Stimulated activated CD8-positive, alpha-beta memory T cell treated with anti-CD3 and anti-CD28 coated beads, Interleukin-15, amount 100 ng/mL, for 48 hours (primary cell): ENCODE results near the gene SHC3.

Experiments
- DNase-seq, 2 donors: peaks; one replicate each; pipeline ENCODE4 v3.0.0-alpha.2; 2020; ENCODE audit warnings: low read depth in 2 of 2

The SHC3 gene

DNA sequence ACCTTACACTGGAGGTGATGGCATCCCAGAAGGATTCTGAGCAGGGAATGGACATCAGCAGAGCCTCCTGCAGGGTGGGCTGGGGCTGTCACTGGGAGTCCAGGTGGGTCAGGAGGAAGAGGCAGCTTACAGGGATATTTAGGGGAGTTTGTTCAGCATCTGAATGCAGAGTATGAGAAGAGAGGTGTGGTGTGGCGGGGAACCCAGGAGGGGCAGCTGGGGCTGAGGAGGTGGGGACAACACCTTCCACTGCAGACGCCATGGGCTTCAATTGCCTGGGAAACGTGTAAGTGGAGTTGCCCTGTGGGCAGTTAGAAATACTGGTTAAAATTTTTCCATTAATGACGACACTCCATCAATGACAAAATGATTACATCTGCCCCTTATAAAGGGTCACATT lies 153.9 kb downstream of the SHC3 start:
- DNase-seq: no peak

DNA sequence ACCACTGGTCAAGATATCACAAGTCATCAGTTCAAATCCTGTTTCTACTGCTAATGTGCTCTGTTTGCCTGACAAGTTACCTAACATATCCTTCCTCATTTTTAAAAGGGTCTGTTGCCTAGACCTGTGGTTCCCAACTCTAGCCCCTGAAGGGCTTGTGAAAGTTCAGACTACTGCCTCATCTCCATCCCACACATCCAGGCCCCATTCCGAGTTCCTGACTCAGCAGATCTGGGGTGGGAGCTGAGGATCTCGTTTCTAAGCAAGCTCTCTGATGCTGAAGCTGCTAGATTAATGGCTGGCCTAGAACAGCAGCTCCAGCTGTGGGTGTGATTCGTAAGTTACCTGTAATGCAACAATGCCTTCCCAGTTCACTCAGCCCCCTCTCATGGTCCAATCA lies 154.9 kb downstream of the SHC3 start:
- DNase-seq: no peak

DNA sequence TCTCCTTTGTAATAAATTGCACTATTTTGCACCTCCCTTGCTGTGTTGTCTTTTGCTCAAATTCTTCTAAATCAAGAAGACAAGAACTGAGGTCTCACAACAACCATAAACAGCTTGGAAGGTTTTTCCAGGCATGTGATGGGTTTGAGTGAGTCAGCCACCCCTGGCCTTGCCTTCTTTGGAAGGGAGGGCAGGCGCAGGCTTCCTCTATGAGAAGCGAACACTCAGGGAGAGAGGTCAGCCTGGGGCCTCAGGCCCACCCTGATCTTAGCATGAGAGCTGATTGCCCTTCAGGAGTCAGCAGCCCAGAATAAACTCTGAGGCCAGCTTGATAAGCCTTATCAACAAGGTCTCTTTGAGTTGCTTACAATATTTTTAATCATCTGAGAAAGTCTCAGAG lies 155.7 kb downstream of the SHC3 start:
- no peak for DNase-seq

DNA sequence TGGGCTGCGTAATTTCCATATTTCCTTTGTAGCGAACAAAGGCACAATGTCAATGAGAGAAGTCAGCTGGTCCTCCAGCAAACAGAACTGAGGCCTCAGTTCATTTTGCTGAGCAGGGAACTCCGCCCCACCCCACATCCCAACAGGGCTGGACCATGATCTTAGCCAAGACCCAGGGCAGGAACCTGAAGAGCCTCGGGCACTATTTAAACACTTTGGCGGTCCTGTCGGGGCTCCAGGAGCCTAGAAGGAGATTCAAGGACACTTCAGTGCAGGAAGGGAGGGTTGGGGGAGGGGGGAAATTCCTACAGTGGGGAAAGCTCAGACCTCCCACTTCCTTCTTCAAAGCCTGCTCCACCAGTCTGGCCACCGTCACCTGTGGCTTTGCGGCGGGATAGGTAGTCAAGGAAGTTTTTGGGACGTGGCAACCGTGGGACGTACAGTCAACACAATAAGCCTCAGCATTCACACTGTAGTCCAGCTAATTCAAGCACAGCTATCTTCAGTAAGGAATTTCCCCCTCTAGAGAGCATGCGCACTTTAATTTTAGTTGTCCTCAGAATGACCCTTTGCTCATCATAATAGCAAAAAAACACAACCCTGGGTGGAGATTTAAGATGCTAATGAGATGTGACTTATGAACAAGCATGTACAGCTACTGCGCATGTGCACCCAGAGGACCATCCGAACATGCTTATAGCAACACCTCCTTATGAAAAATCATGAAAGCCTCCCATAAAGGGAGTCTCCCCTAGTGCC lies 156.4 kb downstream of the SHC3 start:
- DNase-seq: no peak

DNA sequence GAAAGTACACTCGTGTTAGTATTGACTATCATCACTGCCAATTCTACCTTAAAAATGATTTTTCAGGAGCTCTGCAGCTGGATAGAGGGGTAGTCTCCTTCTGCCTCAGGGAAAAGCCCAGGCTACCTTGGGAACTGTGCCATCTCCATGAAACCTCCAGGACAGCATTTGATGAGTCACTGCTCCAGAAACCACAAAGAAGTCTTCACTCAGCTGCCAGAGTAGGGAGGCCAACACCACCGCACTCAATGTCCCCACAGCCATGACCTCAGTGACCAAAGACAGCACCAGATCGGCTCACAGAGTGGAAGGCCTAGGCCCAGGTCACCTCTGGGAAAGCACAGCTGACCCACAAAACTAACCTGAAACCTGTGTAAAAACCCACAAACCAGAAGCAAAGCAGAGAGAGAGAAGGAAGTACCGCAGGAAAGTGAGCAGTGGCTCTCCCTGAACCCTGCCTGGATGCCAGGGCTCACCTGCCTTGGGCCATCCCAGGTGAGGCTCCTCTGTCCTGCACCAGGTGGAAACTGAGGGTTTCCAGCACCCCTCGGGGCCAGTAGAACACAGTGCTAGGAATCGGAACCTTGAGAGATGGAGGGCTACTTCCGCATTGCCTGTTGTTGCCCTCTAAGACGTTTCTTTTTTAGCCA lies 157.3 kb downstream of the SHC3 start:
- no peak for DNase-seq

DNA sequence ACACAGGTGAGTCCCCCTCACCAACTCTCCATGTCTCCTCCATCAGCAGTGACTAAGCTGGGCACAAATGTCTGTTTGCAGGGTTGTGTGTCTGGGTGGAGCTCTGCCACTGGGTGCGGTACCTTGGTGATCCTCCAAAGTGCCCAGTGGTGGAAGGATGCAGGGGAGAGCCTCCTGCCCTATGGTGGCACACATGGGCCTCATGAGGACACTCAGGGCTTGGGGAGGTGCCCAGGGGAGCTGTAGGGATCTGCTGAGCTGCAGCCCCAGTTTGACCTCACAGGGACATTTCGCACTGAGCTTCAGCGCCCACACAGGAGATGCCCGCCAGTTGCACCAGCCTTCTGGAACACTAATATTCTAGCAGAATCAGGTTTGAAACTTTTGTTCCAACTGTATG lies 157.9 kb downstream of the SHC3 start:
- DNase-seq: no peak

DNA sequence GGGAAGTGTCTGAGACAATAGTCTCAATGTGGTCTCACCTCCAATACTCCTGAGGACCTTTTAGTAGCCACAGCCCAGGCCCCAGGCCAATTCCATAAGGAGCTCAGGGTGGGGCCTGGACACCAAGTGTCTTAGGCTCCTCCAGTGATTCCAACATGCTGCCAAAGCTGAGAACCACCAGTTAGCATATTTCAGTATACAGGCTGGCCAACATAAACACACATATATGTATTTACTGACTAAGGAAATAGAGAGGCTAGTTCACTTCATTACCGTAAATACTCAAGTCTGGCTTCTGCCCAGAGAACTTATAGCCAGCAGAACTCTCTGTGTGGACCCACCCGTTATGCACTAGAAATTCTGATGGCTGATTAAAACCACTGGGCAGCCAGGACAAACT lies 163.3 kb downstream of the SHC3 start:
- no peak for DNase-seq

DNA sequence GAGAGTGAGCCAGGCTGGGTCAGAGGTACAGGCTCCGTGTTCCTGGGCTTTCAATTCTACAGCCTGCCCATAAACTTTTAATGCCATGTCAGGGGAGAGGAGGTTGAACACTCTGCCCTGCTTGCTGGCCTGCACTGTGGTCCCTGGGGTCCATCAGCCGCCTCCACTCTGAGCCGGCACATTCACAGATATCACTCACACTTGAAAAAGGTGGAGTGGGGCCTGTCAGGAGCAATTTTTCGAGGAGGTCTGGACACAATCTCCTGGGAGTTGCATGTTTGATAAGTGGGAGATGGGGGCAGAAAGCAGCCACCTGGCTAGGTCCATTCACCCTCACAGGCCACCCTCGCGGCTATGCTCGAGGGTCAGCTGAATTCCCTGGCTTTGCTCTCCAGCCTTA lies 164.5 kb downstream of the SHC3 start:
- no peak for DNase-seq

DNA sequence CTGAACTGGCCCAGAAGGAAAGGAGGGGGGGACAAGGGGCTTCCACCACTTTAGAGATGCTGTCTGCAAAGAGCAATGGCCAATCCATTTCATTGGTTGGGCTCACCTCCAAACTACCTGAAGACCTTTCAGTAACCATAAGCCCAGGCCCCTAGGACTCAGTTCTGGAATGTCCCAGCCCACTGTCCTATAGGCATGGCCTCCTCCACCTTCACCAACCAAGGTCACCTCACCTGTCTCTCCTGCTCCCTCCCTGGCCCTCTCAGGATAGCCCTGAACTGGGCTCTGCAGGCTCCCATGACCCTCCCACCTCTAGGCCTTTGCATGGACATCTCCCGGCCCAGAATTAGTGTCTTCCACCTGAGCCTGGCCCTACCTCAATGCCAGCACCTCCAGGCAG lies 165.0 kb downstream of the SHC3 start:
- no peak for DNase-seq

DNA sequence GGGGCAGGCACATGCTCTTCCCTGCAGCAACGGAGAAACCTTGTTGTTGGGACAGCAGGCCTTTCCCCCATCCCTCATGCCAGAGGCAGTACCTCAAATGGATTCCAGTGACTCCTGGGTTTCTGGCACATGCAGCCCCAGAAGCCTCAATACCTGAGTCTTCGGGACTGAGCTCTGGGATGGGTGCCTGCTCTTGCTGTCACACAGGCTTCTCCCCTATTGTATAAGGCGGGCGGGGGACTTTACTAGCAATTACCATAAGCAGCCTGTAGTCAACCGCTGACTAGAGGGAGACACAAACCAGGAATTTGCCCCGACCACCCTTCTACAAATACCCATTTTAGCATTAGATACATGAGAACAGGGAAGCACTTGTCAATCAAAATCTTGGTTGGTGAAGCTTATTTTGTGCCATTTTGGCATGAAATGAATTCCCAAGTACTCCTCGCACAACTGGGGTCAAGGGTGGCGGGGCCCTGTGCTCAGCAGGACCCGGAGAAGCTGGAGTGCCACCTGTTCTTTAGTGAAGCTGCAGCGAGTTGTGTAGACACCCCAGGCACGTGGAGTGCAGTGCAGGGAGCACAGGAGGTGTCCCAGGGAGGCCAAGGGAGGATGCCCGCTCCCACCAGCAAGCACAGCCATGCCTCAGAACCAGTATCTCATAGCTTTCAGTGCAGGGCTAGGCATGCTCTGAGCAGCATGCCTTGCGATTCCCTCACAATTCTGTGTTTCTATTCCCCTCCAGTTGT lies 166.2 kb downstream of the SHC3 start:
- DNase-seq: no peak

DNA sequence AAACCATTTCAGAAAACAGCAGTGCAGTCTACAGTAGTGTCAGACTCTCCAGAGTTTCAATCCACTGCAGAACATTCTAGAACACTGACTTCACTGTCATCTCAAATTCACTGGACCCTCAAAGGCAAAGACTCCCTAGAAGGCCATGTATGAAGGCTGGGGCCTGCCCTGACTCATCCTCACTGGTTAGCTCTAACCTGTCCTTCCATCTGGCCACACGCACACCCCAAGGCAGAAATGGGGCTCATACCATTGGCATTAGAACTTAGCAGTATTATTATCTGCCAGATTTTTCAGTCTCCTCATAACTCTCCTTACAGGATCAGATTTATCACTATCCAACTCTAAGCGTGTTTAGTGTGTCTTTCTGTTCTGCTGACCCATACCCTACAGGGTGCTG lies 166.9 kb downstream of the SHC3 start:
- no peak for DNase-seq

DNA sequence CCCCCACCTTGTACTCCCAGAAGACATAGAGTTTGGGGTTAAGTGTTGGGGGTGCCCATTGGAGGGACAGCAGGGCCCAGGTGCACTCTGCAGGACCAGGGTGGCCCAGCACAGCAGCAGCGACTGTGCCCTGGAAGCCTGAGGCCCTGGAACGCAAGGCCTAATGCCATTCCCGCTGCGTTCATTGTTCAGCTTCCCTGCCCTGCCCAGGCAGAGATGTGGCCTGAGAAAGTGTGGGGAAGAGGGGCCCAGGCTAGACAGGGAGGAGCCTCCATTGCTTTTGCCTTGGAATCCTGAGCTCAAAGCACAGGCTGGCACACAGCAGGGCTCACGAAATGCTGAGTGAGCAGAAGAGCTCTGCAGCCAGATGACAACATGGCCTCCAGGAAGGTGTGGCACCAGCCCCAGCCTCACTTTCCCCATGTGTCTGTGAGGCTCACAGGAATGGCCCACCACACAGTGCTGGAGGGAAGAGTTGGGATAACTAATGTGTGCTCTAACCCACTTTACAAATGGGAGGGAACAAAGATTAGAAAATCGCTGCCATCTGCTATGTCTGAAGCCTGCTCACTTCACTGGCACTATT lies 168.0 kb downstream of the SHC3 start:
- DNase-seq: no peak

DNA sequence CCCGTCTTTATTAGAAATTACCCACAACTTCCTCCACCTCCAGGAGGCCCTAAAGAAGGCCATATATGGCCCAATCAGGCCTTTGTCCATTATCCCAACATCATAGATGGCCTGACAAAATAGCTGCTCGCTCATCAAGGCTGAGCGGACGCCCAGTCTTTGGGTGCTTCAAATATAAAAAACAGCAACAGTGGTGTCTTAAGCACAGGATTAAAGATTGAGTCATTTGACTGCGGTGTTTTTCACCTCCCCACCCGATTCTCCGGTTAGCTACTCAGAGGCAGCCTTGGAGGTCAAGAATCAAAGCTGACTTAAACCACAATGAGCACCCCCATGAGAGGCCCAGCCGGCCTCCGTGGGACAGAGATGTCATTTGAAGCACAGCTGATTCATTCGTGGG lies 168.6 kb downstream of the SHC3 start:
- DNase-seq: no peak

DNA sequence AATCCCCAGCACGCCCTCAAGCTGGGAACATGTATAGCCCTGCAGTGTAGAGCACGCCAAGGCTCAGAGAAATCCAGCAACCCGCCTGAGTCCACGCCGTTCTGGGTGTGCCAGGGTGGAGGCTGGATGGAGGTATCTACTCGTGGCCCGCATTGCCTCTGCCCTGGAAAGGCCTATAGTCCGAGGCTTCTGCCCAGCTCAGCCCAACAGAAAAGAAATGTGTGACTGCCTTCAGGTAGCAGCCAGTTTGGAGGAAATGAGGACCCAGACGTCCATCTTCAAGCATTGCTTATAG lies 169.1 kb downstream of the SHC3 start:
- no peak for DNase-seq

DNA sequence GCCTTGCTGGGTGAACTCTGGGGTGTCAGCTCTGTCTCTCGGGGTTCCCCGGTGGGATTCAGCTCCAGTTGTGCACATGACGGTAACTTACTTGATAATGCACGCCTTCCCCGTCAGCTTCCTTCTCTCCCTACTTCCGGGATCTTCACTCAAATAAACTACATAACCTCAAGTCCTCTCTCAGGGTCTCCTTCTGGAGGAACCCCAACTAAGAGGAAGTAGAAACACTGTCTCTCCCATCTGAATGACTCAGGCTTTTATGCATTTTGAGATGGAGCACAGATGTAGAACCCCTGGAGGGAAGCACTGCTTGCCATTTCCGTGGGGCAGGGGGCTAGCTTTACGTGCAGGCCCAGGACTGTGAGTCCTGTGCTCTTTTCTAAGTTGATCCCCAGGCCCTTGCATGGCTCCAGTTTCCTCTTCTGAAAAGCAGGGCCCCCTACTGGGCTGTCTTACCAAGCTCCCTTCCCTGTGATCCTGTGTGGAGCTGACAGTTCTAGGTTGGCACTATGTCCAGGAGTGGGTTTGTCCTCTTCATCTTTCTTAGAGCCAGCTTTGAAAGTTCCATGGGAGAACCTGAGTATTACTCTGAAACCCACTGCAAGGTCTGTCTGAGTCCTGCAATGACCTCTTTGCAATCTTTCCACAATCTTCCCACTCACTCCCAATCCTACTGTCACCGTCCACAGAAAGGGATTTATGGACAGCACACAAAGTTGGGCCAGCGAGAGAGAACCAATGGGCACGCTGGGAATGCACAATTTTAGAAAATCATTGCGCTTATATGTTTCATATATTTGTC lies 169.7 kb downstream of the SHC3 start:
- no peak for DNase-seq

DNA sequence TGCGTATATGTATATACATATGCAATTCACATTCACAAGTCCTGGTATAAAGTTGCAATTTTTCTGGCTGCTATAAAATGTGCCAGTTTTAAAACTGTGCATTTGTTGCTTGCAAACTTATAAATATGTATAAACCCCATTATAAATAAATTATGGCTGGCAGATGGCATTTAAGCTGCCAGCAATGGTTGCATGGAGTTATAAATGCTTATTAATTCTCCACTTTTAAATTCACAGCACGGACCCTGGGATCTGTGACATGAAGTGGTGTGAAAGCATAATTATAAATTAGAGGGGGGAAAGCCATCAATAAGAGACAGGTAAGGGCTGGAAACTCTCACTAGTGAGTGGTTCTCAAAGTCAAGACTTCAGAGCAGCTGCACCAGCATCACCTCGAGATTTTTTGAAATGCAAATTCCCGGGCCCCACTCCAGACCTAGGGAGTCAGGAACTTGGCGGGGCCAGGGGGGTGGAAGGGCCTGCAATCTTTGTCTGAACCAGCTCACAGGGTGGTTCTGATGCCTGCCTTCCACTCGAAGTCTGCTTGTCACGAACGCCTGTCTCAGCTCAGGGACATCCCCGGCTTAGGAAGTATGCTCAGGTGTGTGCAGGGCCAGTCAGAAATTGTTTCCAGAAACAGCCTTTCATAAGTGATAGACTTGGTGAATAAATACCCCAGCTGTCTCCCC lies 170.4 kb downstream of the SHC3 start:
- no peak for DNase-seq

DNA sequence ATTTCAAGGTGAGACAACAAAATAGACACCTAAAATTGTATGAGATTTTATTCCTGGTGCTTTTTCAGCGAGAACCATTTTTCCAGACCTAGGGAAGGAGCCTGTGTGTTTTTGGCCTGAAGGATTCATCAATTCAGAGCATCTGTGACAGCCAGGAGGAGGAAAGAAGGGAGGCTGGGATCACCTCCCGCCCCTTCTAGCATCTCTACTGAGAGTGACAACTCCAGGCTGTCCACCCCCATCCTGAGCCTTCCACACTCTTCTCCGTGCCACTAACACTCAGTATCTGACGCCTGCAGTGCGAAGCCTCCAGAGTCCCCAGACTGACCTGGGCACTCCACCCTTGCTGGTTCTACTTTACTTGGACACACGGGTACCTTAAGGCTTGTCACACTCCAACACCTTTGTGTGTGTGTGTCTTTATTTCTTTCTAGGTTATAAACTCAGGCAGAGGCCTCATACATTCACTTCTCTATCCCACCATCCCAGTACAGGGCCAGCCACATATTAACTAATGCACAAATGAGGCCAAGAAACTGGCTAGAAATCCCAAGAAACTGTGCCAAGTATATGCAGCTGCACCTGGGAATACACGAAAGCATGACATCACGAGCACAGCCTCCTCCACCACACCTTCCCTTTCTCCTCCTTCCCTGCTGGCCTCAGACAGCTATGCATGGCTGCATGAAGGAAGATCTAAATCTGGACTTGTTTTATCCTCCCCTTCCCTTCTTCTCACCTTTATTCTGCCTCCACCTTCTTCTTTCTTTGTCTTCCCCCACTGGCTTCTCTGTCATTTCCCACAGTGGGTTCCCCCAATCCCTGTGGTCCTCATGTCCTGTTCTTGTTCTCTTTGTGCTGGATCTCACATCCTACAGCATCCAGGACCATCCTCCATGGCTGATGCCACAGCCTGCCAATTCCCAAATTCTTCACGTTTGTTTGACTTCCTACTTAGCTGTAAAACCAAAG lies 171.3 kb downstream of the SHC3 start:
- no peak for DNase-seq

DNA sequence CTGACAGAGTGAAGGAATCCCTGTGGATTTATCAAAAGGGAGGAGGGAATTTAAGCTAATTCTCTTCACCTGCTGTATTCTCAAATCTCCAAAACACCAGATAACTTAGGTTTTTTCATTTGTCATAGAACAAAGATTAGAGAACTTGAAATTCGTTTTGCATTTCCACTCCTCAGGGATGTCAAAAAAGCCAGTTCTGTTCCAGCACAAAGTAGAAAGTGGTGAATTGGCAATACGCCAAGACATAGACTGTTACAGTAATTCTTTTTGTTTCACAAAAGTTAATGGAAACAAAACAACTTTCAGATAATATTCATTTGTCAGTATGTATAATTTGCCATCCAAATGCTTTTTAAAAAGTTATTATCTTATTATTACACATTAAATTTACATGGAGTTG lies 172.4 kb downstream of the SHC3 start:
- no peak for DNase-seq

DNA sequence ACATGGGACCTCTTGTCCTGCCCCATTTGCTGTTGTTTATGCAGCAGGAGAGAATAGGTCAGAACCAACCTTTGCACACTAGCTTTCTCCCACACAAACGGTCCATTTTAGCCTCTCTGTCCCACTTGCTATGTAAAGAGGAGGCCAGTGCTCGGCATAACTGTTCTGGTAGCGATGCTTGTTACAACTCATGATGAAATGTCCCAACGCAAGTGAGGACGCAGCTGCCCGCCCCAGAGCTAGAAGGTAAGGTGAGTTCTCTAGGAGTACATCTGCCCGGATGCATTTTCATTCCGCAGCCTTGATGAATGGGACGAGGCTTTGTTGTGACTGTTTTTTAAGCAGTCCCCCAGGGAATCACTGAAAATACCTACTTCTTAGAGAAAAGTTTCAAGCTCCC lies 173.3 kb downstream of the SHC3 start:
- no peak for DNase-seq

DNA sequence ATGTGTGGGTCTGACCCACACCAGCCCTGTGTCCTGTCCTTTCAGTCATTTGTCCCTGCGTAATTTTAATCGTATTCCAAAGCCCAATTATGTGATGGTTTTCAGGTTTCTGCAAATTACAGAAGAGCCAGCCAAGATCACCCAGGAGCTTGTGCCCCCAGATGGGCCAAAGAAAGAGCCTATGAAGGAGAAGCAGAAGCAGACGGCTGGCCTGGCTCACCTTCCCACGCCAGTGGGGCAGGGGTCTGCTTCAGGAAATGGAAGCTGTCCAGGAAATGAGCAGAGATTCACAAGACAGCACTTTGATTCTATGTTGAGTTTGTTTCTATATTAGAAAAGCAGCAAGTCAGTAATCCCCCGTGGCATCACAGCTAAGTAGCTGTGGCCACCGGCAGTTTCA lies 175.6 kb downstream of the SHC3 start:
- no peak for DNase-seq
